Stimulated activated CD4-positive, alpha-beta T cell treated with anti-CD3 and anti-CD28 coated beads, TNF-alpha, amount 100 ng/mL, for 1 hour (primary cell): ENCODE data around the gene AUTS2.

Experiments used
- DNase-seq, 3 donors: peaks; one replicate each; pipeline ENCODE4 v3.0.0-alpha.2; 2020; ENCODE audit warnings: low read depth in 3 of 3, low spot score in 1 of 3

The AUTS2 gene

GRCh38 chr7:70607759-70608158, 1009.5 kb downstream of the AUTS2 start:
- no peak for DNase-seq

- no peak for DNase-seq
Observed at GRCh38 chr7:70608229-70608628, 1010.0 kb downstream of the AUTS2 start.

GRCh38 chr7:70612811-70613210, 1014.5 kb downstream of the AUTS2 start:
- DNase-seq = no peak

- DNase-seq = no peak
Observed at GRCh38 chr7:70614237-70615045, 1016.2 kb downstream of the AUTS2 start.

GRCh38 chr7:70615066-70615606, 1016.9 kb downstream of the AUTS2 start:
- no peak for DNase-seq

GRCh38 chr7:70616211-70616610, 1017.9 kb downstream of the AUTS2 start:
- DNase-seq = no peak

- DNase-seq = no peak
Observed at GRCh38 chr7:70616821-70617220, 1018.5 kb downstream of the AUTS2 start.

GRCh38 chr7:70618020-70618551, 1019.8 kb downstream of the AUTS2 start:
- no peak for DNase-seq

- no peak for DNase-seq
Observed at GRCh38 chr7:70619130-70619529, 1020.9 kb downstream of the AUTS2 start.

GRCh38 chr7:70619659-70620058, 1021.4 kb downstream of the AUTS2 start:
- no peak for DNase-seq

- DNase-seq = no peak
Observed at GRCh38 chr7:70620333-70621055, 1022.2 kb downstream of the AUTS2 start.

GRCh38 chr7:70621954-70622600, 1023.8 kb downstream of the AUTS2 start:
- no peak for DNase-seq

GRCh38 chr7:70622936-70623335, 1024.7 kb downstream of the AUTS2 start:
- no peak for DNase-seq

GRCh38 chr7:70624500-70625103, 1026.3 kb downstream of the AUTS2 start:
- no peak for DNase-seq

GRCh38 chr7:70627461-70627860, 1029.2 kb downstream of the AUTS2 start:
- no peak for DNase-seq

- DNase-seq = no peak
Observed at GRCh38 chr7:70630440-70630817, 1032.2 kb downstream of the AUTS2 start.

GRCh38 chr7:70630818-70631457, 1032.7 kb downstream of the AUTS2 start:
- DNase-seq = no peak

- DNase-seq = no peak
Observed at GRCh38 chr7:70631718-70632117, 1033.4 kb downstream of the AUTS2 start.

GRCh38 chr7:70632400-70632799, 1034.1 kb downstream of the AUTS2 start:
- DNase-seq = no peak

- no peak for DNase-seq
Observed at GRCh38 chr7:70634071-70634470, 1035.8 kb downstream of the AUTS2 start.
